Measurements from ENCODE around the gene TUBA8. TPM values are rescaled to one million over a fixed set of nuclear protein-coding genes. Genes with fewer than 3 reads are reported as not detected.
"Not testable (repeated sequence)": the region's sequence is repeated elsewhere in the genome, so short reads cannot be mapped to it uniquely, and the experiment has no call there.

Gene TUBA8
- total RNA-seq, 2 experiments from 2014 or later = 1.2 to 1.5 TPM

DNA sequence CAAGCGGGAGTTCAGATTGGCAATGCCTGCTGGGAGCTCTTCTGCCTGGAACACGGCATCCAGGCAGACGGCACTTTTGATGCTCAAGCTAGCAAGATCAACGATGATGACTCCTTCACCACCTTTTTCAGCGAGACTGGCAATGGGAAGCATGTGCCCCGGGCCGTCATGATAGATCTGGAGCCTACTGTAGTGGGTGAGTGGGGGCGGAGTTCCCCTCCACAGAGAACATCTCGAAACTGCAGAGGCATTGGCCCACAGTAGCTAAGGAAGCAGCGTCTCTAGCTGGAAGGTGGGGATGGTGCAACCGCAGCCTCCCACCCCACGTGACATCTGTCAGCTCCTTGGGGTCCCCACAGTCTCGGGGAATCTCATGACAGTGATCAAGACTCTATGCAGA, 10.9 kb downstream of the TUBA8 start:
- CTCF ChIA-PET = no interaction called here

GRCh38 chr22:18121954-18122554, 11.4 kb downstream of the TUBA8 start:
- DNase-seq (no peak), ATAC-seq (no peak)
- Mint-ChIP-seq H3K9me3 (ENCODE audit: insufficient read depth) (no peaks in the 10 kb centered on the region), H3K27ac (no peak overlapping the region), H3K36me3 (ENCODE audit: low read depth) (no peaks in the 10 kb centered on the region), H3K27me3 (ENCODE audit: low read depth) (no peaks in the 10 kb centered on the region), H3K4me1 (ENCODE audit: low read depth) (peaks cover 18% of the 10 kb centered on the region), H3K4me3 (no peak overlapping the region)
- ChIA-PET POLR2A (no interaction called here), CTCF (no interaction called here)

More for the DNA sequence above, 10.9 kb downstream of the TUBA8 start:
- H3K27me3 Mint-ChIP-seq (ENCODE audit: low read depth) = no peaks in the 10 kb centered on the region
- H3K4me1 Mint-ChIP-seq (ENCODE audit: low read depth) = peaks cover 18% of the 10 kb centered on the region
- H3K27ac Mint-ChIP-seq = no peak overlapping the region
- no peak overlapping the region for H3K4me3 Mint-ChIP-seq
- DNase-seq (no peak), ATAC-seq (no peak)
- no peaks in the 10 kb centered on the region for H3K9me3 Mint-ChIP-seq (ENCODE audit: insufficient read depth)
- POLR2A ChIA-PET = no interaction called here
- H3K36me3 Mint-ChIP-seq (ENCODE audit: low read depth) = no peaks in the 10 kb centered on the region

- peaks cover 16% of the 10 kb centered on the region for H3K4me1 Mint-ChIP-seq (ENCODE audit: low read depth)
- CTCF ChIA-PET; DNase-seq; H3K36me3 Mint-ChIP-seq (ENCODE audit: low read depth); ATAC-seq; H3K27ac Mint-ChIP-seq; POLR2A ChIA-PET; H3K4me3 Mint-ChIP-seq; H3K9me3 Mint-ChIP-seq (ENCODE audit: insufficient read depth); H3K27me3 Mint-ChIP-seq (ENCODE audit: low read depth): not testable (repeated sequence)
These were observed 12.9 kb downstream of the TUBA8 start for GRCh38 chr22:18123476-18124025.

DNA sequence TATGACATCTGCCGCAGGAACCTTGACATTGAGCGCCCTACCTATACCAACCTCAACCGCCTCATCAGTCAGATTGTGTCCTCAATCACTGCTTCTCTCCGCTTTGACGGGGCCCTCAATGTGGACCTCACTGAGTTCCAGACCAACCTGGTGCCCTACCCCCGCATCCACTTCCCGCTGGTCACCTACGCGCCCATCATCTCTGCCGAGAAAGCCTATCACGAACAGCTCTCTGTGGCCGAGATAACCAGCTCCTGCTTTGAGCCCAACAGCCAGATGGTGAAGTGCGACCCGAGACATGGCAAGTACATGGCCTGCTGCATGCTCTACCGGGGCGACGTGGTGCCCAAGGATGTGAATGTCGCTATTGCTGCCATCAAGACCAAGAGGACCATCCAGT, 16.0 kb downstream of the TUBA8 start:
- H3K4me1 Mint-ChIP-seq (ENCODE audit: low read depth) = no peaks in the 10 kb centered on the region
- no peaks in the 10 kb centered on the region for H3K27me3 Mint-ChIP-seq (ENCODE audit: low read depth)
- CTCF ChIA-PET = no interaction called here
- H3K27ac Mint-ChIP-seq = no peak overlapping the region
- H3K9me3 Mint-ChIP-seq (ENCODE audit: insufficient read depth) = no peaks in the 10 kb centered on the region
- peaks cover 3% of the 10 kb centered on the region for H3K36me3 Mint-ChIP-seq (ENCODE audit: low read depth)
- ATAC-seq = no peak
- POLR2A ChIA-PET = no interaction called here
- DNase-seq = no peak
- H3K4me3 Mint-ChIP-seq = no peak overlapping the region

DNA sequence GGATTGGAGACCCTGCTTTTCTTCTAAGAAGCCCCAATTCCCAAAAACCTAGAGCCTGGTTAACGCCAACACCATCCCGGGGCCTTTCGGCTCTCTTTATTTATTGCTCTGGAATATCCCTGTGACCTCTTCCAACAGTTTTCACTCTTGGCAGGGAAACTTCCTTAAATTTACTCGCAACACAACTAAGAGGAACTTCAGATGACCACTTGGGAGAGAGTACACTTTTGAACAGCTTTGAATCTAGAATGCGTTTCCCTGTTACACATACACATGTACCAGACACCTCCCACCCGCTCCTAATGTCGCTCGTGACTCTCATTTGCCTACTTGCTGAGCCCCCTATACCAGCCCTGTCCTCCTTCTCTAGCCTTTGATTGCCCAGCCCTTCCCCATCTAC, 19.4 kb downstream of the TUBA8 start:
- H3K4me3 Mint-ChIP-seq = no peak overlapping the region
- POLR2A ChIA-PET = no interaction called here
- ATAC-seq = no peak
- no peaks in the 10 kb centered on the region for H3K4me1 Mint-ChIP-seq (ENCODE audit: low read depth)
- no peak overlapping the region for H3K27ac Mint-ChIP-seq
- CTCF ChIA-PET = no interaction called here
- DNase-seq = no peak
- no peaks in the 10 kb centered on the region for H3K27me3 Mint-ChIP-seq (ENCODE audit: low read depth)
- H3K9me3 Mint-ChIP-seq (ENCODE audit: insufficient read depth) = no peaks in the 10 kb centered on the region
- H3K36me3 Mint-ChIP-seq (ENCODE audit: low read depth) = peaks cover 8% of the 10 kb centered on the region

GRCh38 chr22:18130699-18131429, 20.3 kb downstream of the TUBA8 start:
- H3K4me3 Mint-ChIP-seq = no peak overlapping the region
- peaks cover 8% of the 10 kb centered on the region for H3K36me3 Mint-ChIP-seq (ENCODE audit: low read depth)
- no peaks in the 10 kb centered on the region for H3K9me3 Mint-ChIP-seq (ENCODE audit: insufficient read depth)
- no peak overlapping the region for H3K27ac Mint-ChIP-seq
- CTCF ChIA-PET = no interaction called here
- H3K4me1 Mint-ChIP-seq (ENCODE audit: low read depth) = no peaks in the 10 kb centered on the region
- ATAC-seq (no peak), DNase-seq (no peak)
- H3K27me3 Mint-ChIP-seq (ENCODE audit: low read depth) = no peaks in the 10 kb centered on the region
- POLR2A ChIA-PET = no interaction called here

DNA sequence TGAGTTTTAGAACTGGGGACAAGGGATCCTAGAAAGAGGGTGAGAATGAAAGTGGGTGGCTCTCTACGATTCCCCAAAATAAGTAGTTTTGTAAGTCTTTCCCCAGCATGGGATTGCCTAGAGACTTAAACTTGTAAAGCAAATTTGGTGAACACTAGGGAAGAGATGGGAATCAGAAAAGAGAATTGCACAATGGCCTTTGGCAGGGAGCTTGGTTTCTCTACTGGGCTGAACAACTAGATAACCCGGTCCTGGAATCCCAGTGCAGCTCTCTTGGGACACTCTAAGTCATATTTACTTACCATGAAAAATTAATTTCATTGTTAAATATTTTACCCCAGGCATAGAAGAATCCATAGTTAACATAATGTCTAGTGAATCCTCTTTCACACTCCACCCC, 22.8 kb downstream of the TUBA8 start:
- H3K27ac Mint-ChIP-seq = no peak overlapping the region
- H3K9me3 Mint-ChIP-seq (ENCODE audit: insufficient read depth) = no peaks in the 10 kb centered on the region
- DNase-seq (no peak), ATAC-seq (no peak)
- H3K4me3 Mint-ChIP-seq = no peak overlapping the region
- H3K36me3 Mint-ChIP-seq (ENCODE audit: low read depth) = peaks cover 7% of the 10 kb centered on the region
- CTCF ChIA-PET = no interaction called here
- POLR2A ChIA-PET = no interaction called here
- H3K4me1 Mint-ChIP-seq (ENCODE audit: low read depth) = no peaks in the 10 kb centered on the region
- no peaks in the 10 kb centered on the region for H3K27me3 Mint-ChIP-seq (ENCODE audit: low read depth)

DNA sequence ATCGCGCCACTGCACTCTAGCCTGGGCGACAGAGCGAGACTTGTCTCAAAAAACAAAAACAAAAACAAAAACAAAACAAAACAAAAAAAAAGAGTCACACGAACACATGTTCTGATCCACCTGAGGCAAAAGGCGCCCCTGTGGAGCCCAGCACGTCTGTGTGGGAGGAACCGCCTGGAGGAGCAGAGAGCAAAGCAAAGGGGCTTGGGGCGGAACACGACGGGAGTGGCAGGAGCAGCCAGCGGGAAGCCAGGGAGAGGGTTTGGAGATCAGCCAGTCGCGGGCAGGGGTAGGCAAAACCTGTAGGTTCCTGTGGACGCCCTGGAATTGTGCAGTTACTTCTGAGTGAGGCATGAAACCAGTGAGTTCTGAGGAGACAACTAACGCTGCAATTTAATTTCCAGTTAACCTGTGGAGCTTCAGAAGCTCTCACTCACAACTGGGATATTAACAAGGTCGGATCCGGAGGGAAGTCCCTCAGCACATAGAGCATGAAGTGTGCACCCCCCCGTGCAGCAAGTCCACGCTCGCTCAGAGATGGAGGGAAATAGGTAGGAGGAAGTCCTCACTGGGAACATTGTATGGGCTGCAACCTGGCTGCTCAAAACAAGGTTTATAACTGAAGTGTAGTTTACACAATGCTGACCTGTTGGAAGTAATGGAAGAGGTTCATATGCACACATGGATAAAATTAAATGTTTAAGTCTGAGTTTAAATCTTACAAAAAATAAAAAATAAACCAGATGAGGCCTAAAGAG, 26.1 kb downstream of the TUBA8 start:
- no peaks in the 10 kb centered on the region for H3K9me3 Mint-ChIP-seq (ENCODE audit: insufficient read depth)
- ATAC-seq (no peak), DNase-seq (no peak)
- POLR2A ChIA-PET = no interaction called here
- H3K36me3 Mint-ChIP-seq (ENCODE audit: low read depth) = peaks cover 19% of the 10 kb centered on the region
- H3K27ac Mint-ChIP-seq = no peak overlapping the region
- CTCF ChIA-PET = no interaction called here
- peaks cover 2% of the 10 kb centered on the region for H3K4me1 Mint-ChIP-seq (ENCODE audit: low read depth)
- H3K4me3 Mint-ChIP-seq = no peak overlapping the region
- no peaks in the 10 kb centered on the region for H3K27me3 Mint-ChIP-seq (ENCODE audit: low read depth)

DNA sequence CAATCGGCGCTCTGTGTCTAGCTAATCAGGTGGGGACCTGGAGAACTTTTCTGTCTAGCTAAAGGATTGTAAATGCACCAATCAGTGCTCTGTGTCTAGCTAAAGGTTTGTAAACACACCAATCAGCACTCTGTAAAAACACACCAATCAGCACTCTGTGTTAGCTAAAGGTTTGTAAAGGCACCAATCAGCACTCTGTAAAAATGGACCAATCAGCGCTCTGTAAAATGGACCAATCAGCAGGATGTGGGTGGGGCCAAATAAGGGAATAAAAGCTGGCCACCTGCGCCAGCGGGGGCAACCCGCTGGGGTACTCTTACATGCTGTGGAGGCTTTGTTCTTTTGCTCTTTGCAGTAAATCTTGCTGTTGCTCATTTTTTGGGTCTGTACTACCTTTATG, 30.4 kb downstream of the TUBA8 start:
- H3K4me3 Mint-ChIP-seq; DNase-seq; H3K4me1 Mint-ChIP-seq (ENCODE audit: low read depth); CTCF ChIA-PET; H3K27ac Mint-ChIP-seq; H3K9me3 Mint-ChIP-seq (ENCODE audit: insufficient read depth); ATAC-seq; H3K27me3 Mint-ChIP-seq (ENCODE audit: low read depth): not testable (repeated sequence)
- peaks cover 22% of the 10 kb centered on the region for H3K36me3 Mint-ChIP-seq (ENCODE audit: low read depth)
- POLR2A ChIA-PET = interaction anchor here (1.4 kb wide), 1 partner anchor 8 kb away, joined by 5 read pairs; the partner anchor contains the start of gene USP18

DNA sequence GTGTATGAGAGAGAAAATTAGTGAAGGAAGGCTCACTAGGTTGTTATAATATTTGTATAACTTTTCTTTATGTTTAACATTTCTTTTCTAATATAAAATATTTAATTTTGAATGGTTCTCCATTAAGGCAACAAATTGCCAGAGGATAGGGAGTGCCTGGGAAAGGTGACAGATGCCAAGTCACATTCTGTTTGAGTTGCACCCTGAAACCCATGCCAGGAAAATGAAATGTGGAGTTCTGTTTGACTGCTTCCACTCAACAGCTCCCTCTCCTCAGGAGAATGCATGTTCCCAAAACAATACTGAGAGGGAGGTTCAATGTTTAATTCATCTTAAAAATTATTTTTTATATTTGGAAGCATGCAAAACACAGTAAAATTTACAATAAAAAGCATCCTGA, 33.5 kb downstream of the TUBA8 start:
- DNase-seq = no peak
- POLR2A ChIA-PET = no interaction called here
- Mint-ChIP-seq H3K4me1 (ENCODE audit: low read depth) (peaks cover 20% of the 10 kb centered on the region), H3K9me3 (ENCODE audit: insufficient read depth) (no peaks in the 10 kb centered on the region), H3K27me3 (ENCODE audit: low read depth) (no peaks in the 10 kb centered on the region), H3K36me3 (ENCODE audit: low read depth) (peaks cover 24% of the 10 kb centered on the region), H3K27ac (no peak overlapping the region), H3K4me3 (no peak overlapping the region)
- no peak for ATAC-seq
- CTCF ChIA-PET = no interaction called here

- H3K4me3 Mint-ChIP-seq = no peak overlapping the region
- H3K4me1 Mint-ChIP-seq (ENCODE audit: low read depth) = peaks cover 22% of the 10 kb centered on the region
- no peaks in the 10 kb centered on the region for H3K27me3 Mint-ChIP-seq (ENCODE audit: low read depth)
- DNase-seq (no peak), ATAC-seq (no peak)
- POLR2A ChIA-PET = no interaction called here
- no peaks in the 10 kb centered on the region for H3K9me3 Mint-ChIP-seq (ENCODE audit: insufficient read depth)
- peaks cover 28% of the 10 kb centered on the region for H3K36me3 Mint-ChIP-seq (ENCODE audit: low read depth)
- H3K27ac Mint-ChIP-seq = no peak overlapping the region
- CTCF ChIA-PET = no interaction called here
These were observed 35.2 kb downstream of the TUBA8 start for GRCh38 chr22:18145676-18146388.

- H3K4me3 Mint-ChIP-seq = no peak overlapping the region
These were observed 35.8 kb downstream of the TUBA8 start for GRCh38 chr22:18146389-18146753.

More at GRCh38 chr22:18146389-18146753, 35.8 kb downstream of the TUBA8 start:
- Mint-ChIP-seq H3K36me3 (ENCODE audit: low read depth) (peaks cover 28% of the 10 kb centered on the region), H3K27me3 (ENCODE audit: low read depth) (no peaks in the 10 kb centered on the region), H3K27ac (no peak overlapping the region), H3K4me1 (ENCODE audit: low read depth) (peaks cover 28% of the 10 kb centered on the region), H3K9me3 (ENCODE audit: insufficient read depth) (no peaks in the 10 kb centered on the region)
- no peak for DNase-seq
- POLR2A ChIA-PET = no interaction called here
- ATAC-seq = no peak
- CTCF ChIA-PET = no interaction called here
